ENCODE results near the gene ELOVL7. TPM values are rescaled to one million over a fixed set of nuclear protein-coding genes. Genes with fewer than 3 reads are reported as not detected.

ELOVL7 gene
- total RNA-seq, 1 experiment from 2014 or later: 2.5 TPM

GRCh38 chr5:60812426-60812825 lies 31.6 kb downstream of the ELOVL7 start:
- H3K27ac ChIP-seq (ENCODE audit: insufficient read length, low read depth, low read length): no peak overlapping the region
- DNase-seq: no peak
- H3K23ac ChIP-seq (ENCODE audit: insufficient read length, low read depth, low read length): no peak overlapping the region
- H2BK5ac ChIP-seq (ENCODE audit: insufficient read length, low read length): no peak overlapping the region
- no peak overlapping the region for H2AK5ac ChIP-seq (ENCODE audit: insufficient read length, low read length)
- no peaks in the 10 kb centered on the region for H3K79me1 ChIP-seq (ENCODE audit: insufficient read depth, low read depth, low read length, poor library complexity, severe bottlenecking)
- no peak overlapping the region for H4K5ac ChIP-seq (ENCODE audit: insufficient read length, low read depth, low read length)
- Mint-ChIP-seq H3K9me3 (peaks cover under 1% of the 10 kb centered on the region in 2 experiments; a peak in 2 of 5 replicates), H3K27me3 (ENCODE audit: low read depth) (no peaks in the 10 kb centered on the region), H3K36me3 (ENCODE audit: insufficient read depth in 1 of 3, low read depth in 3 of 3) (peaks cover 0 to under 1% (median 0%) of the 10 kb centered on the region in 3 experiments; a peak in 2 of 7 replicates), H3K27ac (no peak overlapping the region), H3K4me3 (no peak overlapping the region), H3K4me1 (peaks cover under 1 to 1% of the 10 kb centered on the region in 2 experiments)
- no peaks in the 10 kb centered on the region for H3K23me2 ChIP-seq (ENCODE audit: insufficient read length, low read depth, low read length, poor library complexity, severe bottlenecking)
- TF ChIP-seq, protein P1, sequence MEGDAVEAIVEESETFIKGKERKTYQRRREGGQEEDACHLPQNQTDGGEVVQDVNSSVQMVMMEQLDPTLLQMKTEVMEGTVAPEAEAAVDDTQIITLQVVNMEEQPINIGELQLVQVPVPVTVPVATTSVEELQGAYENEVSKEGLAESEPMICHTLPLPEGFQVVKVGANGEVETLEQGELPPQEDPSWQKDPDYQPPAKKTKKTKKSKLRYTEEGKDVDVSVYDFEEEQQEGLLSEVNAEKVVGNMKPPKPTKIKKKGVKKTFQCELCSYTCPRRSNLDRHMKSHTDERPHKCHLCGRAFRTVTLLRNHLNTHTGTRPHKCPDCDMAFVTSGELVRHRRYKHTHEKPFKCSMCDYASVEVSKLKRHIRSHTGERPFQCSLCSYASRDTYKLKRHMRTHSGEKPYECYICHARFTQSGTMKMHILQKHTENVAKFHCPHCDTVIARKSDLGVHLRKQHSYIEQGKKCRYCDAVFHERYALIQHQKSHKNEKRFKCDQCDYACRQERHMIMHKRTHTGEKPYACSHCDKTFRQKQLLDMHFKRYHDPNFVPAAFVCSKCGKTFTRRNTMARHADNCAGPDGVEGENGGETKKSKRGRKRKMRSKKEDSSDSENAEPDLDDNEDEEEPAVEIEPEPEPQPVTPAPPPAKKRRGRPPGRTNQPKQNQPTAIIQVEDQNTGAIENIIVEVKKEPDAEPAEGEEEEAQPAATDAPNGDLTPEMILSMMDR (conservative IDR thresholded peaks at IDR 0.05): no peak
- no peaks in the 10 kb centered on the region; the same call in 1 of the 2 replicates for H3K4me1 ChIP-seq (ENCODE audit: insufficient read depth, low read length)
- H2BK120ac ChIP-seq (ENCODE audit: low read depth, low read length, poor library complexity, severe bottlenecking): no peak overlapping the region
- no peaks in the 10 kb centered on the region for H4K20me1 ChIP-seq (ENCODE audit: control insufficient read depth, insufficient read depth, insufficient read length)
- no peaks in the 10 kb centered on the region for H3K79me2 ChIP-seq (ENCODE audit: insufficient read depth, low read length)
- H2BK20ac ChIP-seq (ENCODE audit: low read depth, low read length, poor library complexity, severe bottlenecking): no peak overlapping the region
- H3K9me3 ChIP-seq (ENCODE audit: control insufficient read depth, low read depth, low read length): no peaks in the 10 kb centered on the region
- H3K4ac ChIP-seq (ENCODE audit: low read depth, low read length): no peak overlapping the region
- no peak overlapping the region for H3T11ph ChIP-seq (ENCODE audit: low read length)
- H3K27me3 ChIP-seq (ENCODE audit: insufficient read depth, low read length): no peaks in the 10 kb centered on the region
- no peak overlapping the region for H3K9ac ChIP-seq (ENCODE audit: extremely low read depth, insufficient read length, low read length)
- no peak overlapping the region for H3K56ac ChIP-seq (ENCODE audit: insufficient read length, low read depth, low read length)
- H4K91ac ChIP-seq (ENCODE audit: insufficient read length, low read depth, low read length): no peak overlapping the region
- H4K8ac ChIP-seq (replicated peaks; ENCODE audit: insufficient read length, low read depth, low read length): no peak overlapping the region
- H3K18ac ChIP-seq (ENCODE audit: insufficient read length, low read depth, low read length): no peak overlapping the region
- H3K4me2 ChIP-seq (ENCODE audit: insufficient read depth, insufficient read length, low read length): no peak overlapping the region
- no peak overlapping the region for H3K14ac ChIP-seq (ENCODE audit: insufficient read depth, low read length)
- H2BK15ac ChIP-seq (ENCODE audit: low read depth, low read length): no peak overlapping the region
- H2AFZ ChIP-seq (ENCODE audit: low read length): no peak overlapping the region
- no peak overlapping the region for H2BK12ac ChIP-seq (ENCODE audit: insufficient read length, low read depth, low read length)
